Activated CD8-positive, alpha-beta memory T cell treated with anti-CD3 and anti-CD28 coated beads, Interleukin-2, amount 50 U/mL, for 48 hours (primary cell): ENCODE results near the gene TSPAN3.

Experiments used
- DNase-seq: peaks from one replicate; pipeline ENCODE4 v3.0.0-alpha.2; 2020

TSPAN3 gene

DNA sequence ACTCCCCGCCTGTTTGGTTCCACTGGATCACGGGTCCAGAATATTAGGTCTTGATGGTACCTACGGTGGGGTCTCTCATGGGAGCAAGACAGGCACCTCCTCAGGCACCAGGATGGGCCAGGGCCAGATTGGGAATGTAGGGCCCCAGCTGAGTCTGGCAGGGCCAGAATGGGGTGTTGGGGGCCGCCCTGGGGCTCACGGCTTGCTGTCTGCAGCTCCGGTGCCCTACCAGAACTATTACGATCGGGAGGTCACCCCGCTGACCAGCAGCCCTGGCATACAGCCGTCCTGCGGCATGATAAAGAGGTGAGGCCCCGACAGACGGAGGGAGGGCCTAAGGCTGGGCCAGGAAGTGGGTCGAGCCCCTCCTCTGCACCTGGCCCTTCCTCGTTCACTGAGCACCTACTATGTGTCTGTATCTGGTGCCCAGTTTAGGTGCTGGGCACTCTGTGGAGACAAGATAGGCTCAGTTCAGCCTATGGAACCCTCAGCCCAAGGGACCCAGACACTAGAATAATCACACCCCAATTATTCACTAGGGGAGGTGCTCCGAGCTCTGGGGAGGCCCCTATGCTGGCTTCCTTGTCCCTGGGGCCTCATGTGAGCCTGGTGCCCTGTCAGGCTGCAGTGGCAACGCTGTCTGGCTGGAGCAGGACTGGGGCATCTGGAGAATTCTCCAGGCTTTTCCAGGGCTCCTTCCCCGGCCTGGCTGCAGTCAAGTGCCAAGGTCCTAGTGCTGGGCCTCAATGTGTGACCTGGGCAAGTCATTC, 38.1 kb downstream of the TSPAN3 start:
- DNase-seq: peak; percentile 53

DNA sequence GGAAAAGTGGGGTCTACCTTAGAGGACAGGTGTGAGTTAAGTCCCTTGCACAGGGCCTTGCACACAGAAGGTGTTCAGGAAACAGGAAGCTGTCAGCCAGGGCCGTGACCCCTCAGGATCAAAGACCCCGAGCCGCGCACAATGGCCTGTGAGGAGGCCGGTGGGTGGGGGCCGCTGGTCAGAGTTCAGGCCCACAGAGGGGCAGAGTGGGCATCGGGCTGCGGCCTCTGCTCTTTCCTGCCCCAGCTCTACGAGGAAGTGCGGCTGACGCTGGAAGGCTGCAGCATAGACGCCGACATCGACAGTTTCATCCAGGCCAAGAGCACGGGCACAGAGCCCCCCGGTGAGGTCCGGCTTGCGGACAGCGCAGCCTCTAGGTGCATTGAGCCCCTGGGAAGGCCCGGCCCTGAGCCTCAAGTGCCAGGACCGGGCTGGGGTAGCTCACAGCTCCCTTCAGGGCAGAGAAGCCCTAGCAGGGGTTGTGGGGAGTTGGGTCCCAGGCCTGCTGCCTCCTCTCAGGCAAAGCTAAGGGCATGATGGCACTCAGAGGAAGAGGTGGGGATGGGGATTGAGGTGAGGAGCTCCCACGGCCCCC, 38.8 kb downstream of the TSPAN3 start:
- DNase-seq: peak; percentile 52

DNA sequence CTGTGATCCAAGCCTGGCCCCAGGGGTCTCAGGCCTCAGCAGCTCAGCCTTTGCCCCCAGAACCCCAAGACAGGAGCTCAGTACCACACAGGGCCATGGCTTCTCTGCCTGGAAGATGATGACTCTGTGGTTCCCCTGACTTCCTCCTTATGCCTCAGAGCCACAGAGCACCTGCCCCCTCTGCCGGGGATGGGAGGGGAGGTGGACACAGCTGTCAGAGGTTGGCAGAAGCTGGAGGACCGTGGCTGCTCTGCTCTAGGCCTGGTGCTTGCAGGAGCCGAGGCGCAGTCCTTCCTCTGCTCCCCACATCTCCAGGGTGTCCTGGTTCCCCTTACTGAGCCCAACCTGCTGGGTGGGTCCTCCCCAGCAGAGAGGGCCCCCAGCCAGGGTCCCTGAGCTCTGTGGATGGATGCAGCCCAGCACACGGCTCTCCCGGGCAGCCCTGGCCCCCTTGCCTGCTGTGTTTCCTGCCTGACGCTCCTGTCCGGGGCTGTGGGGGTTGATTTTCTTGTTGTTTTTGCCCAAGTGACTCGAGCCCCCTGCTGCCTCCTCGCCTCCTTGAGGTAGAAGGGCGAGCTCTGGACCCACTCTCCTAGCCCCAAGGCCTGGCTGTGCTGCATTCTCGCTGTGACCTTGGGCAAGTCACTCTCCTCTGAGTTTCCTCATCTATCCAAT, 39.4 kb downstream of the TSPAN3 start:
- peak; percentile 53 for DNase-seq

DNA sequence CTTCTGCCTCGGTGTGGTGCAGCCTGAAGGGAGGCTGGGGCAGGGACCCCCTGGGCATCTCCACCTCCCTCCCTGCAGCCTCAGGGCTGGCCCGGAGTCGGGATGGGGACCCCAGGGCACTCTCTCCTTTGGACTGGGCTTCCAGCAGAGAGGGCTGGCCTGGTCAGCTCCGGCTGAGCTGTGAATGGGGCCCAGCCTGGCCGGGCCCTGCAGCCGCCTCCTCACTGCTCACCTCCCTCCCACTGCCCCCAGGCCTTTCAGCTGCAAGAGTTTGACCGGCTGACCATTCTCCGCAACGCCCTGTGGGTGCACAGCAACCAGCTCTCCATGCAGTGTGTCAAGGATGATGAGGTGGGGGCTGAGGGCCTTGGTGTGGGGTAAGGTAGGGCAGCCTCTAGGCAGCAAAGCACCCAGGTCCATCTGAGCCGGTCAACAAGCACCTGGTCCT, 40.0 kb downstream of the TSPAN3 start:
- DNase-seq: peak; percentile 45

DNA sequence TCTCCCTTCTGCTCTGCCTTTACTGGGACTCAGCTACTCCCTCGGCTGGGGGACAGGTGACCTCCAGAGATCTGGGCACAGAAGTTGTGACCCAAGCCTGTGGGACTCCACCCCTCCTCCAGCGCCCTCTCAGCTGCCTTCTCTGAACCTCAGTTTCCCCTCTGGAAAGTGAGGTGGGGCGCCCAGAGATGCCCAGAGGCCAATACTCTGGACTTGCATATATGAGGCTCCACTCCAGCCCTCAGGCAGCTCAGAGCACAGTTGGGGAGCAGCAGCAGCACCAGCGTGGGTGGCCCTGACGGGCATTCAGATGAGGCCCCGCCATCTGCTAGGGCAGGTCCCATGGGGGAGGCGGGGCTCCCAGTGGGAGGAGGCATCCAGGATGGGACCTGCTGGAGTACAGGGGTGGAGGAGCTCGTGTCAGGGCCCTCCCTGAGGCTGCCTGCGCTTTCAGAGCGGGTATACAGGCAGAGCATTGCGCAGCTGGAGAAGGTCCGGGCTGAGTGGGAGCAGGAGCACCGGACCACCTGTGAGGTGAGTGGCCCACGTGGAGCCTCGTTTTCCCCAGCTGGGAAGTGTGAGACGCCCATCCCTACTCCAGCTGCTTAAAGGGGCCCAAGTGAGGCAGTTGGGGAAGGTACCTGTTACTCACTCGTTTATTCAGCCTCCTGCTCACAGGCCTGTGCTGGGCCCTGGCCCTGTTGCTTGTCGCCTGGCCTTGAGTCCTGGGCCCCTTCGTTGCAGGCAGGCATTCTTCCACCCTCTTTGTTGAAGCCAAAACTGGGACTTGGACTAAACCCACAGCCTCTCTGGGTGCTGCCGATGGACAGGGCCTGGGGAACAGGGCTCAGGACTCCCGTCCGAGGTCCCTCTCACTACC, 40.6 kb downstream of the TSPAN3 start:
- peak; percentile 46 for DNase-seq

DNA sequence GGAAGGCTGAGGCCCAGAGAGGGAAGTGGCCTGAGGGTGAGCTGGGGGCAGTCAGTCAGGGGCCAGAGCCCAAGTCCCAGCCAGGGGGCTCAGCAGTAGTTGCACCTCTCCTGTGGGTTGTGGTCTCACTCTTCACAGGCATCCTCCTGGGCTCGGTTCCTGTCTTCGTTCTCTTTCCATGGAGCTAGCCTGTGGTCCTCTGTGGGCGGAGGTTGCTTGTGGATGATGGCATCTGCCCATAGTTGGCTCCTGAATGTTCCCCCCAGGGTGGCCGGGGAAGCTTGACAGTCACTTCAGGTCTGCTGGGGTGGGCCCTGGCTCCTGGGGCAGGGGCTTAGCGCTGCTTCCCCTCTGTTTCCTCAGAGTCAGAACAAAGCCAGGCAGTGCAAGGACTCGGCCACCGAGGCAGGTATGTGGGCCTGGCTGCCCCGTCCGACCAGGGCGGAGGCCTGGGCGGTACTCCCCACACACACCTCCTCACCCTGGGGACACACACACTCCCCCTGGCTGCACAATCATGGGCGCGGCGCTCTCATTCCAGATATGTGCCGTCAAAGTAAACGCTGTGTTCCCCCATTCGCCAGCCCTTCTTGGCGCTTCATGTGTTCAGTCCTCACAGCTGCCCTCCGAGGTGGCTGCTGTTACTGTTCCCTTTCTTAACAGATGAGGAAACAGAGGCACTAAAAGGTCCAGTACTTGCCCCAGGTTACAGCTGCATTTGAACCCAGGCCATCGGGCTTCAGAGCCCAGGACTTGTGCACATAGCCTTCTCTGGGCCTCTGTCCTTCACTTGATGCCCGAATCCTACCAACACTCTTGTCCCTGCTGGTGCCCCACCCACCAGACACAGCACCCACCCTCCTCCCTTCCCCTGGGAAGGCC, 41.5 kb downstream of the TSPAN3 start:
- DNase-seq: no peak

DNA sequence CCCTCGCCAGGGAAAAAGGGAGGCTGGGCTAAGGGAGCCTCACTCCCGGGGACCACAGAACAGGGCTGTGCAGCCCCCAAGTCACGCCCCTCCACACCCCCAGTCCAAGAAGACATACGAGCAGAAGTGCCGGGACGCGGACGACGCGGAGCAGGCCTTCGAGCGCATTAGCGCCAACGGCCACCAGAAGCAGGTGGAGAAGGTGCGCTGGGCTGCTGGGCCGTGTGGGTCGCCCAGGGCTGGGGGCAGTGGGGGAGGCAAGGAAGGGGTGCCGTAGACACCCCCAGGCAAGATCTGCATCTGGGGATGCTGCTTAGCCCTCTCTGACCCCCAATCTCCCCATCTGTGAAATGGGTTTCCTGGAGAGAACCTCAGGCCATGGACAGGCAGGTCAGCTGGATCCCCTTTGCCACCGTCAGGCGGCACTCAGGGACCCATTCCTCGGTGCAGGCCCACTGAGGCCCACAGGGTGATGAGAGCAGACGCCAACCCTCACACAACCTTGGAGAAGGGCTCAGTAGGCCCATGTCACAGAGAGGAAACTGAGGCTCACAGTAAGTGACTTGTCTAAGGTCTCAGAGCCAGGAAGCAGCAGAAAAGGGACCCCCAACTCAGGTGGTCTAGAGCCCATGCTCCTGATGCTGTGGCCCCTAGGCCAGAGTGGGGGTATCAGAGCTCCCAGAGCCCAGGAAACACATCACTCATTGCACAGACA, 42.3 kb downstream of the TSPAN3 start:
- DNase-seq: peak; percentile 44

DNA sequence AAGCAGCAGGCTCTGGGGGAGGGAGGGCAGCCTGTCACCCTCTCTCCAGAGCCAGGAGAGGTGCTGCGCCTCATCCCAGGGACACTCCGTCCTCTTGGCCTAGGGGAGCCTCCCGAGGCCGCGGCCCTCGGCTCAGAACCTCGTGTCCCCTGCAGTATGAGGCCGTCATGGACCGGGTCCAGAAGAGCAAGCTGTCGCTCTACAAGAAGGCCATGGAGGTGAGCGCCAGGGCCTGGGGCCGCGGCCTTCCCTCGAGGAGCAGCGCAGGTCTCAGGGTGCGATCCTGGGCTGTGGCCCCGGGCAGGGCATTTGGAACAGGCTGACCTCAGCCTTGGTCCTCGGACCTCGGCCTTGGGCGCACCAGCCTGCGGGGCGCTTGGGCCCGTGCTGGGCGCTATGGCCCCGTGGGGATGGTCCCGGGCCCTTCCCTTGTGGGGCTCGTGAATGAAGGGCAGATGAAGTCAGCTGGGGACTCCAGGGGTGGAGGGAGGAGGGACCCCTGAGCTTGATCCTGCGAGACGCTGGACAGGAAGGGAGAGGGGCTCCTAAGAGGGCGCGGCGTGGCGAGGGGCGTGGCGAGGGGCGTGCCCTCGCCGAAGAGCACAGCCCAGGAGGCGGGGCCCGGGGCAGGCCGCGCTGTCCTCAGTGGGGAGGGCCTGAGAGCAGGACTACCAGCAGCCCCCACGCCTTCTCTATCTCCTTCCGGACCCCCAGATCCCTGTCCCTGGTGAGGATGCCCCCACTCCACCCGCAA, 43.0 kb downstream of the TSPAN3 start:
- DNase-seq: peak; percentile 42

DNA sequence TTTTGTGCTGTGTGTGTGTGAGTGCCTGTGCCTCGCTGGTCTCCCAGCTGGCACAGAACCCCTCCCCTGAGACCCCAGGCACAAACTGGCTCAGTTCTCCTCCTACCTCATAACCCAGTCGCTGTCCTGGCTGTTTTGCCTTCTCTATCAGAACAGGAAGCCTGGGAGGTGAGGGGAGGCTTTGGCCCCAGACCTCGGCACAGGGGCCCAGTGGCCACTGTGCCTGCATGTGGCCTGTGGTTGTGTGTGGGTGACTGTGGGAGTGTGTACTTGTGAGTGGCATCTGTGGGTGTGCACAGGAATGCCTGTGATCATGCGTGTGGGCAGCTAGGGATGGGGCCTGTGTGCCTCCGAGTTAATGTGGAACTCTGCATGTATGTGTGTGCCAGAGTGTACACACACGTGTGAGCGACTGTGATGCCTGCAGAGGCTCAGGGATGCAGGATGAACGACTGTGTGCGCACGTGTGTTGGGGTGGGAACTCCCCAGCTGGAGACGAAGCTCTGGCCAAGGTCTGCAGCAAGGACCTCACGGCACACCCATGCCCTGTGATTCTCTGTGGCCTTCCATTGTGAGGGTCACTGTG, 43.7 kb downstream of the TSPAN3 start:
- DNase-seq: peak; percentile 45

DNA sequence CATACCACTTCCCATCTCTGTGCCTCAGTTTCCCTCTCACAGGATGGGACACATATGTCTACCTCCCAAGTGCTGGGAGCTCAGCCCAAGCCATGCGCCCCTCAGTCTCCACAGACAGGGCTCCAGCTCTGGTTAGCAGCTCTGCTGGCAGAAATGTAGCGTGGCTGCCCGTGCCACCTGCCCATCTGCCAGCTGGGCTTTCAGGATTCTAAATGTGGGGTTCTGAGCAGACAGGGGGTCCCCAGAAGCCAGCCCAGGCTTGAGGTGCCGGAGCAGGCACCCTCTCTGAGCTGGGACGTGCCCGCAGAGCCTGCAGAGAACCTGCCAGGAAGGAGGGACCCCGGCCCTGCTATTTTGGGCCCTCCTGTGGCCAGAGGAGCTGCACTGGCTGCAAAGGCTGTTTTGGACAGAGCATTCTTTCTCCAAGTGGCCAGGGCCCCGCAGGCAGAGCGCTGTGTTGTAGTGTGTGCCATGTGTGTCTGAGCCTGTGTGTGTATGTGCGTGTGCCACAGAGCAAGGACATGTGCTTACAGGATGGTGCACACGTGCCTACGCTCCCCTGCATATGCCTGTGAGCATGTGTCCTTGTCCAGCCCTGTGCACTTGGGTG, 44.3 kb downstream of the TSPAN3 start:
- DNase-seq: peak; percentile 45

DNA sequence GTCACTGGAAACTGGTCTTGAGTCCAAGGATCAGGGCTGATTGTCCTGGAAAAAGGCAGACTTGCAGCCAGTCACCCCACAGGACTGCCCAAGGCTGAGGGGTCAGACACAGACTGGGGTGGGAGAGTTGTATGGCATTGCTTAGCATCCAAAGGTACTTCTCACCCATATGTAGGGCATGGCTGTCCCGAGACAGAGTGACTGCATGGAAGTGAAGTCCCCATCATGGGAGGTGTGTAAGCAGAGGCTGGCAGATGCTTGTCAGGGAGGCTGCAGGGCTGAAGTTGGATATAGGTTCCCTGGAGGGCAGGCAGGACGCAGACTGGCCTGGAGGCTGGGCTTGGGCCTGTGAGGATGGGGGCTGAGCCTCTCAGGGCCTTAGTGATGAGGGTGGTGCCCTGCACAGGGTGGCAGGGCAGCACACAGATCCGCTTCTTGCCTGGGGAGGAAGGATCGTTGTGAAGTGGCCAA, 44.9 kb downstream of the TSPAN3 start:
- peak; percentile 44 for DNase-seq

DNA sequence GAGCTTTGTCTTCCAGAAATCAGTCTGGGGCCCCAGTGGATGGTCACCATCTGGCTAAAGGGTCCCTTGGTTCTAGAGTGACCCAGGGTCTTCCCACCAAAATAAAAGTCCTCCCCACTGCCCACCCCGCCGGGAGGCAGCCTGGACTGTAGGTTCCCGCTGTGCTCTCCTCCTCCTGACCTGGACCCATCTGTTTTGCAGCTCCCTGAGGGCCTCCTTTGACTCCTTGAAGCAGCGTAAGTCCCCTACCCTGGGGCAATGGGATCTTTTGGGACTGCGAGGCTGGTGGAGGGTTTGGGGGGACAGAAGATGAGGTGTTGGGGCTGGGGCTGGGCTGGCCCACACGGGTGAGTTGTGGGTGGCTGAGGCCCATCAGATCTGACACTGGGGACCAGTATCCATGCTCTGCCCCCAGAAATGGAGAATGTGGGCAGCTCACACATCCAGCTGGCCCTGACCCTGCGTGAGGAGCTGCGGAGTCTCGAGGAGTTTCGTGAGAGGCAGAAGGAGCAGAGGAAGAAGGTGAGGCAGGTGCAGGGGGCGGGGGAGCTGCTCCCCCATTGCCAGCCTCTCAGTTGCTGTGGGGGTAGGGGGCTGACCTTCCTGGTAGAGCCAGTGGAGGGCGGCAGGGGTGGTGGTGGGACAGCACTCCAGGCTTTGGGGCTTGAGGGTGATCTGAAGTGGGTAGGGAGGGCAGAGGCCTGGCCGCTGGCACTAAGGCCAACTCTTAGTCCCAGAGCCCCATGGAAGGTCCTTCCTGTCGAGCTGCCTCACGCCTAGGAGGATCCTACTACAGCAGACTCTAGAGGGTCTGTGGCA, 45.6 kb downstream of the TSPAN3 start:
- peak; percentile 48 for DNase-seq

DNA sequence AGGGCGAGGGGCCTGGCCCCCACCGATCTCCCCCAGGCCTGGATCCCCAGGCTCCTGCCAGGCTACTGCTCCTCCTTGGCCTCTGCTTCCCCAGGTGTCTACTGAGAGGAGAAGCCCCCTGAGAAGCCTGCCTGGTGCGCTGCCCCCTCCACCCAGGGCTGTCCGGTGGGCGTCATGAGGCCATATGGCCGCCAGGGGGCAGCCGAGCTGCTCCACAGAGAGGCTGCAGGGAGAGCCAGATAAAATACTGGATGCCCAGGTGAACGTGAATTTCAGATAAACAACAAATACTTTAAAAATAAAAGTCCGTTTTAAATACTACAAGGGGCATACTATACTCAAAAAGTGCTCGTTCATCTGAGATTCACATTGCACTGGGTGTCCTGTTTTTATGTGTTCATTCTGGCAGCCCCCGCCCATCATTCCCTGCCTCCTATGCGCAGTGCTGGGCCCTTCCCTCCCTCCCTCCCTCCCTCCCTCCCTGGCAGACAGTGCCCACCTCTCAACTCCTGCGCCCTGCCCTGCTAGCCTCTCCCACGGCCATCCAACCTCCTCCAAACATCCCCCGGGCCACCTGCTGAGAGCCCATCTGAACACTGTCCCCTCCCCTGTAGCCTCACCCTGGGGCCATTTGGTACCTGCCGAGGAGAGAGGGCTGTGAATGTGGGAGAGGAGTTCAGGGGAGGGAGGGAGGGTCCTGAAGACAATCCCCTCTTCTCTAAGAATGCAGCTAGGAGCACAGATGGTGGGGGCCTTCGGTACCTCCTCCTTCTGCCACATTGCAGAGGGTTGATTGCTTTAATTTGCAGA, 46.4 kb downstream of the TSPAN3 start:
- peak; percentile 91 for DNase-seq

DNA sequence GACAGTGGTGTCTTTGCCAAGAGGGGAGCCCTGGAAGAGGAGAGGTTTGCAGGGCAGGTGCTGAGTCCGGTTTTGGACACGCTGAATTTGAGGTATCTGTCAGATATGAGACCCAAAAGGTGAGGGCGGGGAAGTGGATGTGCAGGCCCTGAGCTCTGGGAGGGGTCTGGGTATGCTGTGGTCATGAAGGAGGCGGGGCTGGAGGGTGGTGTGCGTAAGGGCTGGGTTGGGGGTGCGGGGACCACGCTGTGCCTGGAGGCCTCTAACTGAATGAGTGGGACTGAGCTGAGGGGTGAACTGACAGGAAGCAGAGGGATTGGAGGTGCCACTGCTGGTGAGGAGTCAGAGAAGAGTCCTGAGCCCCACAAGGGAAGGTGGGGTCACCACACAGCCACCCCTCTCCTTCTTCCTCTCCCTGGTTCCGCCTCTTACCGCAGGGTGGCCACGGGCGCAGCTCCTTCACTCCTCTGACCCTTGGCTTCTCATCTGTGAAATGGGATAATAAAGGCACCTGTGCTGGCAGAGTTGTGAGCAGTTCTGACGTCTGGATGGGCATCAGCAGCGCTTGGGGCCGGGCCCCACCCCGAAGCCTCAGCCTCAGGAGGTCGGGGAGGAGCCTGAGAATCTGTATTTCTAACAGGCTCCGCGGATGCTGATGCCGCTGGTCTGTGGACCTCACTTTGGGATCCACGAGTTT, 47.2 kb downstream of the TSPAN3 start:
- DNase-seq: peak; percentile 54

DNA sequence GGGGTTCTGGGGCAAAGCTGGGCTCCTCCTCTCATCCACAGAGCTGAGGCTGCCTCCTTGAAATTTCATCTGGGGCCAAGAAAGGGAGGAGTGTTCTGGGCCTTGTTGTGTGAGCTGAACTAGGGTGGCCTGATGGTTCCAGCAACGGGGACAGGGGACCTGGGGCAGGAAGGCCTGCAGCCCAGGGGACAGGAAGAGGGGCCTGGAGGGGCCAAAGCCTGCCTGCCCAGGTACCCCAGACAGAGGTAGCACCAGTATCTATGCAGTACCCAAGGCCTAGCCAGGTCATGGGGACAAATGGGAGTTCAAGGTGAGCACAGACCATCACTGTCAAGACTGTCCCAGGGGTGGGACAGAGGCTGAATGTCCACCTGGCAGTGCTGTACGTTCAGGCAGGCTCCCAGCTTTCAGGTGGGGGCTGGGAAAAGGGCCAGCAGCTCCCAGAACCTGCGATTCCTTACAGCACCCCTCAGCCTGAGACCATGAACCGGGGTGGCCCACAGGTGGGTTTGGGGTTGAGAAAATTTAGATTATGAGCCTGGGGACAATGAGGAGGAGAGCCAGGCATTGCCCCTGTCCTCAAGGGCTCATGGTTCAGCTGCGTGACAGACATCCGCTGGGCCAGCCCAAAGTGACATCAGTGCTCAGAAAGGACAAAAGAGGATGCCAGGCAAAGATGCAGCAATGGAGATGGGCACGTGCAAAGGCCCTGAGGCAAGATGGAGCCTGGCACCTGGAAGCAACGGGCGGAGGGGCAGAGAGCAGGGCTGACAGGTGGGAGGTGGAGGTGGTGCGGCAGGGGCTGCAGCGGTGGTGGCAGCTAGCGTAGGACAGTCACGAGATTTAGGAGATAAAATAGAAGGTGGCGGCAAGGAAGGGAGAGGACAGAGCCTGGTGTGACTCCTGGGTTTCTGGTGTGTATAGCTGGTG, 48.0 kb downstream of the TSPAN3 start:
- DNase-seq: peak; percentile 55
